T-helper 2 cell treated with Interferon-gamma antibody and Interleukin-4, amounts not matched to agents 100 ng/mL and 5 ng/mL, for 36 hours (primary cell): ENCODE results near the gene PSMD13. TPM values are rescaled to one million over a fixed set of nuclear protein-coding genes. Genes with fewer than 3 reads are reported as not detected.
"Not testable (repeated sequence)": the region's sequence is repeated elsewhere in the genome, so short reads cannot be mapped to it uniquely, and the experiment has no call there.

Experiments used
- intact Hi-C: fragments of 100-400 bp; cut with micrococcal nuclease; formaldehyde crosslinking; loops from one replicate; pipeline ENCODE4 v1.15.1; 2023
- total RNA-seq: library from RNA; stranded (reverse); gene quantifications from 2 replicates; pipeline ENCODE4 v1.2.3, GENCODE V29; 2022

PSMD13 gene
- total RNA-seq: 181 and 182 TPM in 2 replicates

DNA sequence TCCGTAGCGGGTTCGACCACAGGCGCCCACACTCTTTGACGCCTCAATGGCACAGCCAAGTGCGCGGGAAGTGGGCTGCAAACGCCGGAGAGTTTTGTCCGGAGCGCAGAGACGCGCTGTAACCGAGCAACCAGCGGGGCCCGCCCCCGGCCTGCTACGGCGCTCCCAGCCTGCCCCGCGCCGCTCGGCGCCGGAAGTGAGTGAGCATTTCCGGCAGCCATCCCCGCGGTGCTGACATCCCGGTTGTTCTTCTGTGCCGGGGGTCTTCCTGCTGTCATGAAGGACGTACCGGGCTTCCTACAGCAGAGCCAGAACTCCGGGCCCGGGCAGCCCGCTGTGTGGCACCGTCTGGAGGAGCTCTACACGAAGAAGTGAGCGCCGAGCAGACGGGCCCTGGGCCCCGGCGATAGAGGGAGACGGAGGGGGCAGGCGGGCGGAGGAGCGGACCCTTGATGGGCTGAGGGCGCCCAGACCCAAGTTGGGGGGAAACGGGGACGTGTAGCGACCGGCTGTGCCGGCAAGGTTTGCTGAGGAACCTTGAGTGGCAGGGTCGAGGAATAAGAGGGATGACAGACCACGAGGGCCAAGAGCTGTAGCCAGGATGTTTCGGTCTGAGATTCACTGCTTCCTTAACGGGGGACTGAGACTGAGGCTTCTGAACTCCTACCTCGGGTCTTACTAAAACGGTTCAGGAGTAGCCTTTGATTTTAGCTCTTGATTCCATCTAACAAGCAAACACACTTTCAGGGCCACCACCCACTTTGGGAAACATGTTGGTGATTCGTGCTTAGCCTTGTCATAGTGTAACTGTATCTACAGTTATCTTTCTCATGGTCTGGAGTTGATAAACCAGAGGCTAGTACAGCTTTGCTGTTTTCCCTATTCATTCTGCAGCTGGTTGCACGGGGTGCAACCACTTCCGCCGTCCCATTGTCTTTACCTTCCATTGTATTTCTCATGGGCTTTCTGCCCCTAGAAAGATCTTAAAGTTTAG is at the start of gene PSMD13:
Gene PSMD13, plus strand, starts transcription at position 203 of the 994 bp plus-strand sequence. Its CDS starts 74 bp downstream, at position 277.
- intact Hi-C loops: loop anchor here (1.0 to 2.0 kb wide), 8 partner anchors 30 to 298 kb away; partner anchors contain the start of genes BET1L, HRAS, RIC8A and RNH1

GRCh38 chr11:189200-189783 is 47.5 kb upstream of the PSMD13 start:
- intact Hi-C loops: not testable (repeated sequence)

- intact Hi-C loops: not testable (repeated sequence)
These were observed 46.9 kb upstream of the PSMD13 start for GRCh38 chr11:189843-190311.

GRCh38 chr11:190546-190945 is 46.2 kb upstream of the PSMD13 start:
- intact Hi-C loops: not testable (repeated sequence)

DNA sequence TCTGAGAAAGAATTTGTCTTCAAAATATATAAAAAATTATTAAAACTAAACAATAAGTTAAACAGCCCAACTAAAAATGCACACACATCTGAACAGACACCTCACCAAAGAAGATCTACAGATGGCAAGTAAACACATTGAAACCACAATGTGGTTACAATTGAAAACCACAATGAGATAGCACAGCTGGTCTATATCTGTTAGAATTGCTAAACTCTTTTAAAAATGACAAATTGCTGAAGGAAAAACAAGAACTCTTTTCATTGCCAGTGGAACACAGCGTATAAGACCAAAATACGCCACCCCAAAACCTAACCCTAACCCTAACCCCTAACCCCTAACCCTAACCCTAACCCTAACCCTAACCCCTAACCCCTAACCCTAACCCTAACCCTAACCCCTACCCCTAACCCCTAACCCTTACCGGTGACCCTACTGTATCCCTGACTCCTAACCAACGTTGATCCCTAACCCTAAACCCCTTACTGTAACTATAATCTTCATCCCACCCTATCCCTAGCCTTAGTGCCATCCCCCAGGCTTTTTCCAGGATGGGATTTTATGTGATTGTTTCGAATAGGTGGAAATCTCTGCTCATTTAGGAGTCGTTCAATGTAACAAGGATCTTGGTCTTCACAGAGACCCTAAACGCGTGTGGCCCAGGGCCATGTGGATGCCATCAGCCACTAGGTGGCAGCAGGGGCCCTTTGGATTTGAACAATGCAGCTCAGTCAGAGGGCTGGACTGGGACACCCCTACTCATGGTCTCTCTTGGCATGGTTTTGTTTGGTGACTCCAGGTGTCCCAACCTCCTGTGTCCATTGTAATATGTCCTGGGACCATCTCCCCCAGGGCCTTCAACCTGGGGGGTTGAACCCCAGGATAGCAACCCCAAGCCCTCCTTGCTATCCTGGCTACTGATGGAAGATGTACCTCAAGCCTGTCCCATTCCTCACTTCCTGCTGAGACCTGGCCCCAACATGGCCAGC is 45.0 kb upstream of the PSMD13 start:
- intact Hi-C loops: not testable (repeated sequence)

DNA sequence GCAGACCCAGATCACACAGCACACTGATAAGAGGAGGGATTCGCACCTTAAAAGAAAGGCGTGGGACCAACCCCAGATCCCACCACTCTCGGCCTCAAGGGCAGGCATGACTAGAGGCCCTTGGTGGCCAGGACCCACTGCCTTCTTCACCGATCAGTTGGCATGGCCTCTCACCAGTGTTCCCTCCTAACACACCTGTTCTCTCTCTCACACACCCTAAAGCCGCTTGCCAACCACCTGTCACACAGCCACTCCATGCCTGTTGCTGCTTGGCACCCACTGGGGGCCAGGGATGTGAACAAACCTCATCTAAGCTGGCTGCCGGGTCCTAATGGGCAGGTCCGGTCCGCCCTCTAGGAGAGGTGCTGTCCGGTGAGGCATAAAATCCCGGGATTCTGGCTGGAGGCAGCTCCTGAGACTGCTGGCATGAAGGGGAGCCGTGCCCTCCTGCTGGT is 44.1 kb upstream of the PSMD13 start, which contains the start of gene SCGB1C1:
Gene SCGB1C1, plus strand, starts transcription at position 405 of the 455 bp plus-strand sequence. Its CDS starts 22 bp downstream, at position 427.
- intact Hi-C loops: not testable (repeated sequence)

GRCh38 chr11:193481-193880 is 43.3 kb upstream of the PSMD13 start:
- intact Hi-C loops: not testable (repeated sequence)

DNA sequence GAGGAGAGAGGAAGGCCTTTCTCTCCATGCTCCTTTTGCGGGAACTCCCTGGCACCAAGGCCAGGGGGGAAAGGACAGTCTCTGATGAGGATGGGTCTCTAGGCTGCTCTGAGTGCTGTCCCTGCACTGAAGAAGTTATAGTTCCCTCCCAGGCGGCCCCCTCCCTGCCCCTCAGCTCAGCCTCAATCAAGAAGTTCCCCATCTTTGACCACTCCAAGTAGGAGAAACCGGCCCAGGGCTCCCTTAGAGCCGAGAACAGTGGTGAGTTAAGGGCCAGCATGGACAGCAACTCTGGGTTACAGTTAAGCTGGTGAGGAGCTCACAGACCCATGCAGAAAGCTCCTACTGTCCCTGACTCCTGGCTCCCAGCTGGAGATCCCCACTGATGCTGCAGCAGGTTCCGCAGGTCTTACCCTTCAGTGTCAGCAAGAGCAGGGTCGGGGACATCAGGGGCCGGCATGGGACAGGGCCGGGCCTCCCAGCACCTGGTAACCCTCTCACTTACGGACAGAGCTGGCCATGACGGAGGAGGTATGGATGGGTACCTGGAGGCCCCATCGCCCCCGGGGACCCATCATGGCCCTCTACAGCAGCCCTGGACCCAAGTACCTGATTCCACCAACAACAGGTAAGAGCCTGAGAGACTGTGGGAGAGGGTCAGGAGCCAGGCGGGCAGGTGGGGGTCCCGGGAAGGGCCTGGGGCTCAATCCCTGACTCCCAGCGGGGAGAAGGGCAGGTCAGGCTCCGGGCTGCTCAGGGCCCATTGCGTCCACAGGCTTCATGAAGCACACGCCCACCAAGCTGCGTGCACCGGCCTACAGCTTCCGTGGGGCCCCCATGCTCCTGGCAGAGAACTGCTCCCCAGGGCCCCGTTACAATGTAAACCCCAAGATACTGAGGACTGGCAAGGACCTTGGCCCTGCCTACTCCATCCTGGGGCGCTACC is 39.7 kb upstream of the PSMD13 start:
- intact Hi-C loops: no loop called here

- intact Hi-C loops: no loop called here
These were observed 39.0 kb upstream of the PSMD13 start for GRCh38 chr11:197741-198235.

- intact Hi-C loops: no loop called here
These were observed 38.5 kb upstream of the PSMD13 start for GRCh38 chr11:198236-198806.

GRCh38 chr11:199004-199581 is 37.7 kb upstream of the PSMD13 start:
- intact Hi-C loops: no loop called here

- intact Hi-C loops: no loop called here
These were observed 37.0 kb upstream of the PSMD13 start for GRCh38 chr11:199782-200181.

- intact Hi-C loops: no loop called here
These were observed 36.4 kb upstream of the PSMD13 start for GRCh38 chr11:200224-201003.

GRCh38 chr11:201966-202365 is 34.8 kb upstream of the PSMD13 start:
- intact Hi-C loops: no loop called here

GRCh38 chr11:202490-202889 is 34.3 kb upstream of the PSMD13 start:
- intact Hi-C loops: no loop called here

DNA sequence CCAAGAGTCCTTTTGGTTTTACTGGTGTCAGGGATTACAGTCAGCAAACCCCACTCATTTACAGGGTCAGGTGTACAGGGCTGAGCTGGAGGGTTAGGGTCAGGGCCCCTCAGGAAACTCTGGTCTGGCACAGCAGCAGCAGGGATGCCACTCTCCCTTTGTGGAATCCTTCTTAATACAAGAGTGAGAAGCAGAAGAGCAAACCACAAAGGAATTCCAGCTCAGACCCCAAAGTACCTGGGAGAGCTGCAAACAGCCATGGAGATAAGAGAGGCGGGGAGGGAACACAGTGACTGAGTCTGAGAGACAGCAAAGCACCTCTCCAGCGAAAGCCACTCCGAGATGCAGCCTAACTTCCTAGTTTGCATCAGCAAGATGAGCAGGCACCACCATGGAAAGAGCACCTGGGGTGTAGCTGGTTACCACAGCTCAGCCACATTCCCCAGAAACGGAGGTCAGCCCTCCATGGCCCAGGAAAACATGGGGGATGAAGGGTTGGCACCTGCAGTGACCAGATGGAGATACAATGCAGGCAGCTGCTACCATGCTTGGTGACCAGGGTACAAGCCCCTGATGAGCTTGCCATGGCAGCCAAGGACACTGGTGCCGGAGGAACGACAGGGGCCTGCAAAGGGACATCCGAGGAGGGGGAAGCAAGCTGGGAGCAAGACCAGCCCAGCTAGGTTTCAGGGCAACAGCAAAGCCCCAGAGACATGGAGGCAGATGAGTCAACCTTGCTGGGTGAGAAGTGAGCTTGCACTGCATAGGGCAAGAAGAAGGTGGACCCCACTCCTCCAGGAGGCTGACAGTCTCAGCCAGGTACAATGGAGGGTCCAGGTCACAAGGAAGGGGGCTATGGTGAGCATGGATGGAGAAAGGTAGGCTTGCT is 33.5 kb upstream of the PSMD13 start:
- intact Hi-C loops: no loop called here
